Daoy (cell line): ENCODE measurements around the gene MBOAT2. TPM values are rescaled to one million over a fixed set of nuclear protein-coding genes. Genes with fewer than 3 reads are reported as not detected.
A peak's percentile ranks its signal among the peaks of the same experiment; 100 is the strongest.
"Not testable (repeated sequence)": the region's sequence is repeated elsewhere in the genome, so short reads cannot be mapped to it uniquely, and the experiment has no call there.

Source experiments
- DNase-seq: peaks from one replicate; pipeline ENCODE4 v3.0.0-alpha.2; 2015; ENCODE audit warnings: low read depth
- total RNA-seq: library from RNA; depleted of rRNA; stranded (reverse); fragments of >200 nt; shearing (Covaris generic); gene quantifications from 2 replicates; pipeline ENCODE4 v1.2.3, GENCODE V29; 2014

Gene MBOAT2
- total RNA-seq, 1 experiment from 2014 or later, result 21.0 TPM

DNA sequence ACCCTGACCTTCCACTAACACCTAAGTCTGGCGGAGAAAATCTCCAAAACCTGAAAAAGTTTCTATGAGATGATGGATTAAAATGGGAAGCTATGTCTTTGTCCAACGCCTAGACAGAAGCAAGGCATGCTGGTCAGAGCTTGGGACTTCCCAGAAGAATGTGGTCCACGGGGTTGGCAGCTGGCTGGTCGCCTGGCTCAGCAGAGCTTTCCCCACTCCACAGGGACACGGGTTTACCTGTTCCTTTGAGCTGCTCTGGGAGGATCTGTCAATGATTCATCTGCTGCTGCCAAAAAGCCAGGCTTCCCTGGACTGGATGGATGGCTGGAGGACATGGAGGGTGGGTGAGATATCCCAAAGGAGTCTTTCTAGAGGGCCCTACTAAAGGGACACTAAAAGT is 10.8 kb downstream of the MBOAT2 start:
- no peak for DNase-seq

DNA sequence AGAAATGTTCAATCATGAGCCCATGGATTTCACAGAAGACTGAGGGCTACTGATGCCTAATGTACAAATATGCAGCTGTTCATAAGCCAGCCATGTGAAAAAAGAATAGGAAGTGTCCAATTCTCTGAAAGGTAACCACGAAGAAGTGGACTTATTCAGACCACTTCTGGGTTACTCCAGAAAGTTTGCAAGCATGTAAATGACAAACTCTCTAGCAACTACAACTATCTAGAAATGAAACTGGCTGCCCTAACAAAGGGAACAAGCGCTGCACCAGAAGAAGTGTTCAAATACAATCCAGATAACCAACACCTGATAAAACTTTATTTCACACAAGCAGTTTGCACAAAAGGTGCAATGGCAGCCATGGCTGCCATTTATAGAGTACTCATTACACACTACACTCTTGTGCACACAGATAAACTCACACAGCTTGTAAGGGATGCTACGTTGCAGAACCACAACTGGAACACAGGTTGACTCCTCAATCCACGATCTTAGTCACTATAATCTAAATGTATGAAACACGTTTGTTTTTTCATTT is 13.9 kb downstream of the MBOAT2 start:
- DNase-seq, result no peak

DNA sequence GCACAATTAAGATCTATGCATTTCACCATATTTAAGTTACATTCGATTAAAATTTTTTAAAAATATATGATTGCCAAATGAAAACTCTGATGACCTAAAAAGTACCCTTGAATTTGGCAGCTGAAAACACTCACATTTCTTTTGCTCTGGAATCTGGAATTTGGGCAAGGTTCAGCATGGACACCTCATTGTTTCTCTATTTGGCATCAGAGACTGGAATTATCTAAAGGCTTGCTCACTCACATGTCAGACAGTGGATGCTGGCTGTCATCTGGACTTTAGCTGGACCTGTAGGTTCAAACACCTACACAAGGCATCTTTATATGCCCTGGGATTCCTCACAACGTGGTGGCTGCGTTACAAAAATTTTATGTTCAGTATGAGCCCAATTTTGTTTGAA is 16.1 kb downstream of the MBOAT2 start:
- DNase-seq, result peak; percentile 26

DNA sequence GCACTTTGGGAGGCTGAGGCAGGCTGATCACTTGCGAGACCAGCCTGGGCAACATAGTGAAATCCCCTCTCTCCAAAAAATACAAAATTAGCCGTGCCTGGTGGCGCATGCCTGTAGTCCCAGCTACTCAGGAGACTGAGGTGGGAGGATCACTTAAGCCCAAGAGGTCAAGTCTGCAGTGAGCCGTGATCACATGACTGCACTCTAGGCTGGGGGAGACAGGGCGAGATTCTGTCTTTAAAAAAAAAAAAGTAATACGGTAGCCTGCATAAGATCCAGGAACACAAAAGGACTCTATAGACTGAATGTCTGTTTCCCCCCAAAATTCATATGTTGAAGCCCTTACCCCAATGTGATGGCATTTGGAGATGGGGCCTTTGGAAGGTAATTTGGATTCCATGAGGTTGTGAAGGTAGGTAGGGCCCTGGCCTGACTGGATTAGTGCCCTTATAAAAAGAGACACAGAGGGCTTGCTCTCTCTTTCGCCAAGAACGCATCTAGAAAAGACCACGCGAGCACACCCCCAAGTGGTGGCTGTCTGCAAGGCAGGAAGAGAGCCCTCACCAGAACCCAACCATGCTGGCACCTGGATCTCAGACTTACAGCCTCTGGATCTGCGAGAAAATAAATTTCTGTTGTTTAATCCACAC is 17.0 kb downstream of the MBOAT2 start:
- peak; percentile 21 for DNase-seq

DNA sequence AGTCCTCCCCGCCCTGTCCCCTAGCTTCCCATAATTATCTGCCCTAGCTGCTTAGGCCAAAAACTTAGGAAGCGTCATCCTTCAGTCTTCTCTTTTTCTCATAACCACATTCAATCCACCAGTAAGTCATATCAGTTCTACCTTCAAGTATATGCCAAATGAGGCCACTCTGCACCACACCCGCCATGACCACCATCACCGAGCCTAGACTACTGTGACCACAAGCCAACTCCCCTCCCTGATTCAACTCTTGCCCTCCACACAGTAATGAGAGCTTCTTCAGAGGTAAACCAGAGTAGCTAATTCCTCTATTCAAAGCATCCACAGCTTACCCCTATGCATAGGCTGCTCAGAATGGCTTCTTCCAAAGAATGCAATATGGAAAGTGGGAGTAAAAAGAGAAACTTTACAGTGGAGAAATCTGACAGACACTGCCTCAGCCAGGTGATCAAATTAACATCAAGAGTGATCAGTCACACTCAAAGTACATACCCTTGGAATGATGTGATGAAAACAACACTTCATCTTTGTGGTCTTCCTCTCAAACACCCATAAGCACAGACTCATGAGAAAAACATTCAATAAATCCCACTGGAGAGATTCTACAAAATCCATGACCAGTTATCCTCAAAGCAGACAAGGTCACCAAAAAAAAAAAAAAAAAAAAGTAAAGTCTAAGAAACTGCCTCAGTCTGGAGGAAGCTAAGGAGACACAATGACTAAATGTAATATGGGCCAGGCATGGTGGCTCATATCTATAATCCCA is 17.7 kb downstream of the MBOAT2 start:
- peak; percentile 60 for DNase-seq

DNA sequence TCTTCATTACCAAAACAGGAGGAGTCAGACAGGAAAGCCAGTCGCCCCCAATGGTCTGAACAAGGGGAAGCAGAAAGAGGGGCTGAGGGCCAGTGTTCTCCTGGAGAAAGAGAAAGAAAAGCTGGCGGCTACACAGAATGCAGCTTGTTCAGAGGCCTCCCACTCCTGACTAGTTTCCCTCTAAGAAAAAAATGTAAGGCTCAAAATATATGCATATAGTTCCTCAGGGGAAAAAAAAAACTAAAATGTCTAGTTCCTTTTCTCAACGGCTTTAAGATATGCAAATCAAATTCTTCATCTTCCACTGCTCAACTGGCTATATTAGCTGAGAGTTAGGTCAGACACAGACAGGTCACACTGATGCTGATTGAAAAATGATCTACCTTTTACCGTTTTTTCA is 18.6 kb downstream of the MBOAT2 start:
- no peak for DNase-seq

DNA sequence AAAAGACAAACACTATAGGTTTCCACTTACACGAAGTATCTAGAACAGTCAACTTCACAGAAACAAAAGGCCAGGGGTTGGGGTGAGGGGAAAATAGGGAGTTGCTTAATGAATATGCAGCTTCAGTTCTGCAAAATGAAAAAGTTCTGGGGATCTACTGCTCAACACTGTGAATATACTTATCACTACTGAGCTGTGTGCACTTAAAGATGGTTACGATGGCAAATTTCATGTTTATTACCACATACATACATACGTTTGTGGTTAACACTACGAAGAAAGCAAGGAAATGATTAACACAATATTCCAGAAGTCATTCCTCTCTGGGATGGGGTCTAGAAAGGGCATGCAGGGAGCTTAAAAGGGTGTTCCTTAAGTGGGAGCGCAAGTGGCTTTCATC is 19.3 kb downstream of the MBOAT2 start:
- DNase-seq, result no peak

DNA sequence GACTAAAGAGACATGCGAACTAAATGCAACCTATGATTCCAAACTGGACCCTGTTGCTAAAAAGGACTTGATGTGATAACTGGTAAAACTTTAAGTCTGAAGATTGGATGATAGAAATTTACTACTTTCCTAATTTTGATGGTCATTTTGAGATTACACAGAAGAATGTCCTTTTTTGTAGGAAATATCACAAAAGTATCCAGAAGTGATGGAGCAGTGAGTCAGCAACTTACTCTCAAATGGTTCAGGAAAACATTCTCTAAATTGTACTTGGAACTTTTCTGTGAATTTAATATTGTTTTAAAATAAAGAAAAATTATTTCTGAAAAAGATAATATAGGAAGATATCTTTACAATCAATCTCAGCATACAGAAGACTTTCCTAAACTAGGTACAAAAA is 19.9 kb downstream of the MBOAT2 start:
- DNase-seq, result no peak

DNA sequence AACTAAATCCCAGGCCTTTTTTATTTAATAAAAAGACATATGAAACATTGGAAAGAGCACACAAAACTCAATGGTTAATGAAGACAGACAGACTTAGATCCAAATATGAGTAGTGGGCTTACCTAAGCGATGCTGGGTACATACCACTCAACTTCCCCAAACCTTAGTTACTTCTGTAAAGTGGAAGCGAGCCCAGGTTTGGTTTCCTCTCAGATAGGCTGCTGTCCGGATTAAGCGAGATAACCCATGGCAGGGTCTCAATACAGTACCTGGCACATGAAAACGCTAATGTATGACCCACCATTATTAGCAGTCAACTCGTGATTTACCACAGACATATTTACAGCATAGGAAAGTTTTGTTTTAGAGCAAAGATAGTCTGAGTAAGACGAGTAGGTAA is 21.6 kb downstream of the MBOAT2 start:
- no peak for DNase-seq

DNA sequence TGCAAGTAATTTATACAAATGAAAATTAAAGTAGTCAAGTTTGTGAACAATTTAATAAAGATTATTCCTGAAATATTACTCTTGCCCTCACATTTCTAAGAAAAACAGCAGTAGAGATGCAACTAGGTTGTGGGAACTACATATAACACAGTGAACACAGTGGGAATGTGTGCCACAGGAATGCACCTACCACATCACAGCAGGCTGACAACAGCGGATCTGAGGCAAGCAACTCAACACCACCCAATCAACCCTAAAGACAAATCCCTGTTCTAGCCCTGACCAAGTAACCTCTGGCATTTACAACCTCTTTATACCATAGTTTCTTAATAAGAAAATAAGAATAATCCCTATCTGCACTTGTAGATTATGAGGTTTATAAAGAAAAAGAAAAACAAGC is 23.4 kb downstream of the MBOAT2 start:
- DNase-seq, result no peak

DNA sequence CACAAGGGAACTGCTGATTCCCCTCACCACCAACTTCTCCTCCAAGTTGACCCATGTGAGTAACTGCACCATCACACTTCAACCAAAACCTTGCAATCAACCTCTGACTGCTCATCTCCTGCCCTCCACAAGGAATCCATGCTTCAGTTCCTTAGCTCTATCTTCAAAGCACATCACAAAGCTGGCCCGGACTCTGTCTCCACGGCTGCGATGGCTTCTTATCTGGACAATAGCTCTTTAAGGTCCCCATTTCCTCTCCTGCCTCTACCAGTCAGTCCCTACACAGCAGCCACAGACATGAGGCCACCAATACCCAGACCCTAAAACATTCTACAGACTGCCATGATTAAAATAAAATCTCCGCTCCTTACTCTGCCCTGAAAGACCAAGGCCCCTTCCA is 25.7 kb downstream of the MBOAT2 start:
- DNase-seq, result no peak

DNA sequence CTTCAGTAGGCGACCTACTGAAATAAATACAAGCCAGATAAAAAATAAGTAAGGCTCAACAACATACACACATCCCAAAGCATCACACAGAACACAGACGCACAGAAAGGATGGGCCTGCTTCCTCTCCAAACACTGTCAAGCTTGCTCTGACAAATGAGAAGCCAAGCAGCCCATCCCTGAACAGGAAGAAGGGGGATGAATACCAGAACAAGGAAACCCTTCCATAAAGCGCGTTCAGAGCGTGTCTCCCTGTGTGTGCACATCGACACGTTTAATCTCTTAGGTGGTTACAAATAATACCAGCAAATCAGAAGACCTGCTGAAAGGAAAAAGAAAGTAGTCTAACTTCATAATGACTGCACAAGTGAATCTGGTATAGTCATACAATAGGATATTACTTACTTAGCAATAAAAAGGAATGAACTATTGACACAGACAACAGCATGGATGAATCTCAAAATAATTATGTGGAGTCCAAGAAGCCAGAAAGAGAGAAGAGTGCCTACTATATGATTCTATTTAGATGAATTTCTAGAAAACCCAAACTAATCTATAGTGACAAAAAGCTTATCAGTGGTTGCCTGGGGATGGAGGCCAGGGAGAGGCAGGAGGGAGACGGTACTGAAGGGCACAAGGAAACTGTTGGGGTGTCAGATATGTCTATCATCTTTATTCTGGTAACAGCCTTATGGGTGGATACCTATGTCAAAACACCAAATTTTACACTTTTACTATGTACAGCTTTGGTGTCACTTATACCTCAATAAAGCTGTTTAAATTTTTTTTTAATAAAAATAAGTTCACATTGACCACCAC is 26.8 kb downstream of the MBOAT2 start:
- no peak for DNase-seq

DNA sequence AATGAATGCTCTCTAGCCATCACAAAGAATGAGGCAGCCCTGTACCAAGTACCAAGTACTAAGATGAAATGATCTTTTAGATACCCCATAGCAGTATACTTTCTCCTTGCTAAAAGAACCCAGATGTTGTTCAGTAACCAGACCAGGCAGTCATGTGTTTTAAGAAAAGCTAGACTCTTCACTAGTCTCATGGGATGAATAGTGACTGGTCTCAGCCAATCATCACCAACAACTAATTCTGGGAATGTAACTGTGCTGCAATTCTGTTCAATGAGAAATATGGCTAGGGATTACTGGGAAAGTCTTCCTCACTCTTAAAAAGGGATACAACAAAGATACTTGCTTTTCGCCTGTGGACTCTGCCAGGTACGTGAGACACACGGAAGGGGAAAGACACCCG is 29.5 kb downstream of the MBOAT2 start:
- DNase-seq, result no peak

DNA sequence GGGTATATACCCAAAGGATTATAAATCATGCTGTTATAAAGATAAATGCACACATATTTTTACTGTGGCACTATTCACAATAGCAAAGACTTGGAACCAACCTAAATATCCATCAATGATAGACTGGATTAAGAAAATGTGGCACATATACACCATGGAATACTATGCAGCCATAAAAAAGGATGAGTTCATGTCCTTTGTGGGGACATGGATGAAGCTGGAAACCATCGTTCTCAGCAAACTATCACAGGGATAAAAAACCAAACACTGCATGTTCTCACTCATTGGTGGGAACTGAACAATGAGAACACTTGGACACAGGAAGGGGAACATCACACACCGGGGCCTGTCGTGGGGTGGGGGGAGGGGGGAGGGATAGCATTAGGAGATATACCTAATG is 30.5 kb downstream of the MBOAT2 start:
- not testable (repeated sequence) for DNase-seq

DNA sequence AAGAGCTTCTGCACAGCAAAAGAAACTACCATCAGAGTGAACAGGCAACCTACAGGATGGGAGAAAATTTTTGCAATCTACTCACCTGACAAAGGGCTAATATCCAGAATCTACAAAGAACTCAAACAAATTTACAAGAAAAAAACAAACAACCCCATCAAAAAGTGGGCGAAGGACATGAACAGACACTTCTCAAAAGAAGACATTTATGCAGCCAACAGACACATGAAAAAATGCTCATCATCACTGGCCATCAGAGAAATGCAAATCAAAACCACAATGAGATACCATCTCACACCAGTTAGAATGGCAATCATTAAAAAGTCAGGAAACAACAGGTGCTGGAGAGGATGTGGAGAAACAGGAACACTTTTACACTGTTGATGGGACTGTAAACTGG is 30.9 kb downstream of the MBOAT2 start:
- DNase-seq, result not testable (repeated sequence)

DNA sequence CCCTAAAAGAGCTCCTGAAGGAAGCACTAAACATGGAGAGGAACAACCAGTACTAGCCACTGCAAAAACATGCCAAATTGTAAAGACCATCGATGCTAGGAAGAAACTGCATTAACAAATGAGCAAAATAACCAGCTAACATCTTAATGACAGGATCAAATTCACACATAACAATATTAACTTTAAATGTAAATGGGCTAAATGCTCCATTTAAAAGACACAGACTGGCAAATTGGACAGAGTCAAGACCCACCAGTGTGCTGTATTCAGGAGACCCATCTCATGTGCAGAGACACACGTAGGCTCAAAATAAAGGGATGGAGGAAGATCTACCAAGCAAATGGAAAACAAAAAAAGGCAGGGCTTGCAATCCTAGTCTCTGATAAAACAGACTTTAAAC is 34.1 kb downstream of the MBOAT2 start:
- DNase-seq, result not testable (repeated sequence)

DNA sequence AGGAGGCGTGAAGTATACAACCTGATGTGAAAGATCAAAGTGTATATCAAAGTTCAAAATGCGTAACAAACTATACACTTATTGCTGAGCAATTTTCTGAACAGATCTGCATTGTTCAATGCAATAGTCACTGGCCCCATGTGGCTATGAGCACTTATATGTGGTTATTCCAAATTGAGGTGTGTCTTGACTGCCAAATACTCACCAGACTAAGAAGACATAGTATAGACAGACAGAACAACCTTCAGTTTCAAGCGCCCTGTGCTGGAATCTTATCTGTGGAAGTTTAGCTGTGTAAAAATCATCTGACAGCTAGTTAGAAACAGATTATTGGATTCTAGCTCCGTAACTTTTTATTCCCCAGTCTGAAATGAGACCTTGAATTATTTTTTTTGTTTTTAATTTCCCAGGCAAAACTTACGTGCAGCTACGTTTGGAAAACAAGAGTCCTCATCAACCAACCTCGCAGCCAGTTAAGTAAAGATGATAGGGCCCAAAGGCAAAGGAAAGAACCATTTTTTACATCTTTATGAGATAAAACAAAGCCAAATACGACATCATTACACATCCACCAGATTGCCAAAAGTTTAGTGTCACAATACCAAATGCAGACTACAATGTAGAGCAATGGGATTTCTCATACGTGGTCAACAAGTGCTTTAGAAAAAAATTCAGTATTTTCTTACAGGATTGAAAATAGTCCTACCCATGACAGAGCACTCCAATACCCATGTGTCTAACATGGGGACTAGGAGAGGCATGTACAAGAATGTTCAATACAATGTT is 37.2 kb downstream of the MBOAT2 start:
- peak; percentile 29 for DNase-seq

DNA sequence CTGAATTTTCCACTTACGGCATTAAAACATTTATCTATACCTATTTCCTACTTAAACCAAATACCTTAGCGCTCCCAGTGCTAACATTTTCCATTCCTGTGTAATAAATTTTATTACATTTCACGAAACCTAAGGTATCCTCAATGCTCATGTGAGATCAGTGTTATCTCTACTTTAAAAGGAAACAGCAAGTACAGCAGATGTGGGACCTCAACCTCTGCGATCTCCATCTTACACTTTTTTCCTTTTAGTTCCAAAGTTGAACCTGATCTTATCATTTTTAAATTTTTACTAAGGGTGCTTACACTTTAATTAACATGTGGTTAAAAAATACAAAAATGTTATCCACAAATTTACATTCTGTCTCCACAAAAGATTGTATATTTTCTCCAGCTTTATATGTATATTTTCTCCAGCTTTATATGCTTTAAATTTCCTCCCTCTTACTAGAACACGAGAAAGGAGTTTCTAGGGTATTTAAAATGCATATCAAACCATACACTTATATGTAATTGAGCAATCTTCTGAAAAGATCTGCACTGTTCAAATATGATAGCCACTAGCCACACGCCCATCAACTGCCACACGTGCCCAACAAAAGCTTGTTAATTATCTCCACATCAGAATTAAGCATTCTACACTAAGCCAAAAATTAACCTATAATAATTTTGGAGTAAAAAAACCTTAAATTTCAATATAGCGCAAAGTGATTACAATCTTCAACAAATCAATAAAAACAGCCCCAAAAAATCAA is 38.1 kb downstream of the MBOAT2 start:
- DNase-seq, result no peak

DNA sequence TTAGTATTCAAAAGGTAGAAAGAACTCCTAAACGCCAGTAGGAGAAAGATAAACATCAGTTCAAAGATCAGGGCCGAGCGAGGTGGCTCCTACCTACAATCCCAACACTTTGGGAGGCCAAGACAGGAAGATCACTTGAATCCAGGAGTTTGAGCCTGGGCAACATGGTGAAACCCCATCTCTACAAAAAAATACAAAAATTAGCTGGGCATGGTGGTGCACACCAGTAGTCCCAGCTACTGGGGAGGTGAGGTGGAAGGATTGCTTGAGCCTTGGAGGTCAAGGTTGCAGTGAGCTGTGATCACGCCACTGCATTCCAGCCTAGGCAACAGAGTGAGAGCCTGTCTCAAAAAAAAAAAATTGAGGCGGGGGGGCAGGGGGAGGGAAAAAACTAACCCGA is 40.6 kb downstream of the MBOAT2 start:
- no peak for DNase-seq

DNA sequence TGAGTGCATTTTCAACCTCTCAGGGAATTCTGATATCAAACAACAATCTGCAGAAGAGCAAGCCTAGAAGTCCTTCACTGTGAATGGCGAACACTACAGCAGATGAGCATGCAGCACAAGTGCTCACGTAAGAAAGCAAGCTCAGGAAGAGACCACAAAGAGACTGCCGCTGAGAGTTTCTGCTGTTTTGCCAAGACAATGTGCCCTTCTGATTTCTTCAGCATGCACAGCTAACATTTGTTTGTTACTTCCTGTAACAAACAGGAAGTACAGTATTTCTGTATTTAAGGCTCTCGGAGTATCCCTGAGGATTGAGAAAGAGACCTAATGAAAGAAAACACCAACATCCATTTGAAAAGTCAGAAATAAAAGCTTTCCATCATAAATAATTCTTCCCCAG is 45.9 kb downstream of the MBOAT2 start:
- no peak for DNase-seq

DNA sequence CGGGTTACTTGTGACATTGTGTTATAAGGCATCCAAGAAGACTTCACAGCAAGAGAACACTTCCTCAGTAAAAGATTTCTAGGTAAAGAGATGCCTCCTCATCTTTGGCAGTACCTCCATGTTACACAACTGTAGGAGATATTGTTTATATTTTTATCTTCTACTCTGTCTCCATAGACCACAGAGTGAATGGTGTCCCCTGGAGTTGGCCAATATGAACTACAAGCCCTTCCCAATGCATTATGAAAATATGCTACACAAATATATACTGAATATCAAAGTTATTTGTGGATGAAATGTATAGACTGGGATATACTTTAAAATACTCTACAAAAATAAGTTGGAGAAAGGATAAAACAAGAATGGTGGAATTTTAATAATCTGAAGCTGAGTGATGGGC is 46.7 kb downstream of the MBOAT2 start:
- DNase-seq, result no peak
